HEK293 (cell line): ENCODE results near the gene GARIN5B.

Experiments
- CTCF ChIP-seq: fragments of 450-650 bp; formaldehyde crosslinking; IDR thresholded peaks from 2 replicates; pipeline ENCODE4 v1.5.1; 2016; ENCODE audit warnings: missing biosample characterization, missing genetic modification characterization
- HOXA7 ChIP-seq: sonication (generic); formaldehyde crosslinking; IDR thresholded peaks from 2 replicates; pipeline ENCODE4 v1.8.1; 2022; ENCODE audit warnings: missing genetic modification reagents, borderline replicate concordance
- SCRT2 ChIP-seq: fragments of 450-650 bp; formaldehyde crosslinking; IDR thresholded peaks from 2 replicates; pipeline ENCODE4 v1.5.1; 2016; ENCODE audit warnings: missing biosample characterization, missing genetic modification characterization
- YY1 ChIP-seq: fragments of 450-650 bp; formaldehyde crosslinking; IDR thresholded peaks from 2 replicates; pipeline ENCODE4 v1.5.1; 2018; ENCODE audit warnings: missing biosample characterization, missing genetic modification characterization
- ZBTB7A ChIP-seq: fragments of 450-650 bp; formaldehyde crosslinking; IDR thresholded peaks from 2 replicates; pipeline ENCODE4 v1.5.1; 2016; ENCODE audit warnings: low read depth, missing biosample characterization, missing genetic modification characterization
- ZNF112 ChIP-seq: fragments of 450-650 bp; formaldehyde crosslinking; IDR thresholded peaks from 2 replicates; pipeline ENCODE4 v1.5.0; 2017; ENCODE audit warnings: missing biosample characterization, missing genetic modification characterization
- ZNF362 ChIP-seq: fragments of 450-650 bp; formaldehyde crosslinking; IDR thresholded peaks from 2 replicates; pipeline ENCODE4 v1.5.1; 2016; ENCODE audit warnings: missing biosample characterization, missing genetic modification characterization
- ZNF561 ChIP-seq: fragments of 450-650 bp; IDR thresholded peaks from 2 replicates; pipeline ENCODE4 v1.5.1; 2018; ENCODE audit warnings: missing biosample characterization, missing genetic modification characterization, borderline replicate concordance
- ZNF785 ChIP-seq: fragments of 450-650 bp; formaldehyde crosslinking; IDR thresholded peaks from 2 replicates; pipeline ENCODE4 v1.5.1; 2016; ENCODE audit warnings: missing biosample characterization, missing genetic modification characterization
- ZNF792 ChIP-seq: fragments of 450-650 bp; formaldehyde crosslinking; IDR thresholded peaks from 2 replicates; pipeline ENCODE4 v1.5.1; 2016; ENCODE audit warnings: missing biosample characterization, missing genetic modification characterization

GRCh38 chr19:55304980-55305379, 58.1 kb downstream of the GARIN5B start:
- TF ChIP-seq HOXA7 (CRISPR knock-in tag) (no peak), ZNF561 (tag by site-specific recombination) (no peak), ZNF362 (tag by site-specific recombination) (no peak), ZNF112 (tag by site-specific recombination) (no peak), CTCF (tag by site-specific recombination) (no peak), SCRT2 (no peak), ZNF792 (tag by site-specific recombination) (no peak), ZBTB7A (tag by site-specific recombination) (no peak), YY1 (tag by site-specific recombination) (no peak), ZNF785 (tag by site-specific recombination) (no peak)
